NCI-H146 (cell line): ENCODE data around the gene SPATS1.
"Not testable (repeated sequence)": the region's sequence is repeated elsewhere in the genome, so short reads cannot be mapped to it uniquely, and the experiment has no call there.

Source experiments
- DNase-seq: peaks from one replicate; lab custom pipeline; 2025; lab: John Stamatoyannopoulos, UW

The SPATS1 gene

DNA sequence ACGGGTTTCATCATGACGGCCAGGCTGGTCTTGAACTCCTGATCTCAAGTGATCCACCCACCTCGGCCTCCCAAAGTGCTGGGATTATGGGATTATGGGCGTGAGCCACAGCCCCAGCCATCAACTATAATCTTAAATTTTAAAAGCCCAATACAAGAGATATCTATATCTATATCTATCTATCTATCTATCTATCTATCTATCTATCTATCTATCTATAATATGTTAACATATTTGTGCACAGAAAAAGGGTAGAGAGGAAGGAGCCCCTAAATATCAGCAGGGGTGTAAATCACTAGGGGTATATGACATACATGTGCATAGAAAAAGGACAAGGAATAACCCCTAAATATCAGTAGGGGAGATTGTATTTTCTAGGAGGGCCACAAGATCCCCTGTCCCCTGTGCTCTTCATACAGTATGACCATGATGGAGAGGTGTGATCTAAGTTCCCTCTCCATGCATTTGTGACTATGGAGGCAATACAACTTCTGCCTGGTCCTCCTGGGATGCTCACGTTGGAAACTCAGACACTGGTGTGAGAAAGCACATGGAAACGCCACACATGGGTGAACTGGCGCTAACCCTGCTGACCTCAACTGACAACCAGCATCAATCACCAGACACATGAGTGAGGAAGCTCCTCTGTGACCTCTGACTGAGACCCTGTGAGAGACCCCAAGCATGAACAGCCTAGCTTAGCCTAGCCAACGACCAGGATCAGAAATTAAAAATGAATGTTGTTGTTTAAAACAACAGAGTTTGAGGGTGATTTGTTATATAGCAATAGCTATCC is 1.2 kb upstream of the SPATS1 start:
- DNase-seq: no peak

DNA sequence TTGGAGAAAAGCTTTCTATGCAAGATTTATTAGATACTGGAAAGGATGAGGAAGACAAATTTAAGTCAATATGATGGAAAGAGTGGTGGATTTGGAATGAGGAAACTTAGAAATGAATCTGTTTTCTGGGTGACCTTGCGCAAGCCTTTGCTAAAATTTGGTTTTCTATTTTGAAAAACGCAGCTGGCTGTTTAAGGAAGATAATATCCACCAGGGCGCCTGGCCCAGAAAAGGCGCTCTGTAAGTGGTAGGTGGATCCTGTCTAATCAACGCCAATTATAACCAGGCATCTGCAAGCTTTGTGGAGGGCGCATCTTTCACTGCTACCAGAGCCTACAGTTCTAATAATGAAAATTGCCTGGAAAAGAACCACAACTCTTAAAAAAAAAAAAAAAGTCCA is 398 bp upstream of the SPATS1 start:
- DNase-seq: peak; percentile 72

DNA sequence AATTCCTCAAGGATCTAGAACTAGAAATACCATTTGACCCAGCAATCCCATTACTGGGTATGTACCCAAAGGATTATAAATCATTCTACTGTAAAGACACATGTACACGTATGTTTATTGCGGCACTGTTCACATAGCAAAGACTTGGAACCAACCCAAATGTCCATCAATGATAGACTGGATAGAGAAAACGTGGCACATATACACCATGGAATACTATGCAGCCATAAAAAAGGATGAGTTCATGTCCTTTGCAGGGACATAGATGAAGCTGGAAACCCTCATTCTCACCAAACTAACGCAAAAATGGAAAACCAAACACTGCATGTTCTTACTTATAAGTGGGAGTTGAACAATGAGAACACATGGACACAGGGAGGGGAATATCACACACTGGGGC is 4.4 kb downstream of the SPATS1 start:
- not testable (repeated sequence) for DNase-seq

DNA sequence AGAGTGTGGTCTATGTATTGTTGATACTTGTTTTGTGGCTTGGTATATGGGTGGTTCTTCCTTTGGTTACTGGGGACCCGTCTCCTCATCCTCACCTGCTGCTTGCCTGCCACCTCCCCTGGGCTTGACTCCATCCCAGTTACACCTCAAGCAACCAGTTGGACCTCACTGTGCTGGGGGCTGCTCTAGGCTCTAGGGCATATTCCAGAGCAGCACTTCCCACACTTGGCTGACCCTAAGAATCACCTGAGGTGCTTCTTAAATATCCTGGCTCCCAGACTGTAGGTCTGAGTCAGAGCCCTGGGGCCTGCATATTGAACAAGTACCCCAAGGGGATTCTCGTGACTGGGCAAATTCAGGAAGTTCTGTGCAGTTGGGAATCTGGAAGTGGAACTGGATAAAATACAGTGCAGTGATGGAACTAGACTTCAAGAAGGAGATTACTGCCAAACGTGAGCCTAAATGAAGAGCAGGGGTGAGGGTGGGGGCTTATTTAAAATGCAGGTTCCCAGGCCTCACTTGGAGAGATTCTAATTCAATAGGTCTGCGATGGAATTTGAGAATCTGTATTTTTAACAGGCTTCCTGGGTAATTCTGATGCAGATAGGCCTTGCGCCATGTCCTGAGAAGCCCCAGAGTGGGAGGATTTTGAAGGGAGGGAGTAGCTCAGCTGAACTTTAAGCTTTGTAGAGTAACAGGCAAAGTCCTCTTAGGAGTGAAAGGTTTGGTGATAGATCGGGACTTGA is 7.6 kb downstream of the SPATS1 start:
- no peak for DNase-seq

DNA sequence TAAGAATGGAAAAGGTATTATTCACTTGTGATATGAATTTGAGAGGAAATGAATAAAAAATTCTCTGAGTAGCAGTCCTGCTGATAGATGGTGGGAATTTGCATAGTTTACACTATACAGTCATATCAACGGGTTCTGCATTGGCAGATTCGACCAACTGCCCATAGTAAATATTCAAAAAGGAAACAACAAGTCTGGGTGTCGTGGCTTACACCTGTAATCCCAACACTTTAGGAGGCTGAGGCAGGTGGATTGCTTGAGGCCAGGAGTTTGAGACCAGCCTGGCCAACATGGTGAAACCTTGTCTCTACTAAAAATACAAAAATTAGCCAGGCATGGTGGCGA is 8.2 kb downstream of the SPATS1 start:
- DNase-seq: not testable (repeated sequence)

DNA sequence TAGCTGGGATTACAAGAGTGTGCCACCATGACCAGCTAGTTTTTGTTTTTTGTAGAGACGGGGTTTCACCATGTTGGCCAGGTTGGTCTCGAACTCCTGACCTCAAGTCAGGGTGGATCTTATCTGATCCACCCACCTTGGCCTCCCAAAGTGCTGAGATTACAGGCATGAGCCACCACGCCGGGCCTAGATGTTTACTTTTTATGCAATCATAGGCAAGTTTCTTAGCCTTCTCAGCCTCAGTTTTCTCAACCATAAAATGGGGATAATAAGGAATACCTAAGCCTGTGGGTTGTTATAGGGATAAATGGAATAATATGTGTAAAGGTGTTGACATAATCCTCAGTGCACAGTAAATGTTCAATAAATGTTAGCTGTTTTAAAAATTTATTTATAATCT is 9.8 kb downstream of the SPATS1 start:
- DNase-seq: no peak

DNA sequence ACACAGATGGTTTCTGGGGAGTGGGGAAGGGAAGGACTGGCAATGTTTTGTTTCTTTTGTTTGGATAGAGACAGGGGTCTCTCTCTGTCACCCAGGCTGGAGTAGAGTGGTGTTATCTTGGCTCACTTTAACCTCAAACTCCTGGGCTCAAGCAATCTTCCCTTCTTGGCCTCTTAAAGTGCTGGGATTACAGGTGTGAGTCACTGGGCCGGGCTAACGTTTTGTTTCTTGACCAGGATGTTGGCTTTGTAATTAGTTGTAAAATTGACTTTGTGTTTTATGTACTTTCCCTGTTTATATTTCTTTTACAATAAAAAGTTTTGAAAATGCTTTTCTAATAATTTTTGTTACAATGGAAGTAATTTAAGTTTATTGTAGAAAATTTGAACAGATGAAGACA is 10.9 kb downstream of the SPATS1 start:
- no peak for DNase-seq

DNA sequence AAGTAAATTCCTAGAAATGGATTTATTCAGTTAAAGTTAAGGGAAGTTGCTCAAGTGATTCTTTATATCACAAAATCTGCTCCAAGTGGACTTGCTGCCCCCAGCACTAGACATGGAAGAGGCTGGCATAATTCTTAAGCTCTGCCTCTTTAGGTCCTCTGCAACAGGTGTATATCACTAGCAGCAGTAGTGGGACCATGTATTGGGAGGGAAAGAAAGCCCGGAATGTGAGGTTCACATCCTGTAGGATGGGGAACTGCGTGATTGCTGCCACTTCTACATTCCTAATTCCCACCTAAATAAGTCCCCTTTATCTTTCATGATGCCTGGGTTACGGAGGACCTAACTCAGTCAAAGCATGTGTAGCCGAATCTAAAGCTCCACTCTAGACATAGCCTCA is 13.2 kb downstream of the SPATS1 start:
- no peak for DNase-seq

DNA sequence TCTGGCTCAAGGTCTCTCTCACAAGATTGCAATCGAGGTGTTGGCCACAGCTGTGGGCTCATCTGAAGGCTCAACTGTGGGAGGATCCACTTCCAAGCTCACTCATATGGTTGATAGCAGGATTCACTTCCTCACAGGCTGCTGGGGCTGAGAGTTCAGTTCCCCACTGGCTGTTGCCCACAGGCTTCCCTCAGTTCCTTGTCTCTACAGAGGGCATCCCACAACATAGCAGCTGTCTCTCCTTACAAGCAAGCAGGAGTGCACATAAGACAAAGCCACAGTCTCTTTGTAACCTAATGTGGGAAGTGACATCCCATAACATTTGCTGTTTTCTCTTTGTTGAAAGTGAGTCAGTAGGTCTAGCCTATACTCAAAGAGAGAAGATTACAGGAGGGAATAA is 14.0 kb downstream of the SPATS1 start:
- no peak for DNase-seq

DNA sequence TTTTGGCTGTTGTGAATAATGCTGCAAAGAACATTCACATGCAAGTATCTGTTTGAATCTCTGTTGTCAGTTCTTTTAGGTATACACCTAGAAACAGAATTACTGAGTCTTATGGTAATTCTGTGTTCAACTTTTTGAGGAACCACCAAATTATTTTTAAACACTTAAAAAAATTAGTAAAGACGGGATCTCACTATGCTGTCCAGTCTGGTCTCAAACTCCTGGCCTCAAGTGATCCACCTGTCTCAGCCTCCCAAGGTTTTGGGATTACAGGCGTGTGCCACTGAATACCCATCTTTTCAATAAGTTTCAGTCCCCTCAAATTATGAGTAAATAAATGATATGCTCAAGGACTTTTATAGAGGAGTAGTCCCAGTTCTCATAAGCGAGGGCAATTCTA is 17.5 kb downstream of the SPATS1 start:
- DNase-seq: no peak

DNA sequence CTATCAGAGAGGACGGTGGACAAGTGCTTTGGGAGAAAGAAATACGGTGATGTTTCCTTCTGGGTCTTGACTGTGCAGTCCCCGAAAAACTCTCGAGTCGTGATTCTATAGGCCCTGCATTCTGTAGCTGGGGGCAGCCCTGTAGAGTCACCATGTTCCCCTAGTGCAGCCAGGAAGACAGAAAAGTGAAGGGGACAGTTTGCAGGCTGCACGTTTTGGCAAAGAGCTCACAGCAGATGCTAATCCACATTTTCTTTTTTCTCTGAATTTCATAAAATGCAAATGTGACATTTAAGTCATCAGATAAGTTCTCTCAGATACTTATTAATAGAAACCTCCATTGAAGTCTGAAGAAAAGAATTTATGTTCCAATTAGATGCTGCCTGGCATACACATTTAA is 19.5 kb downstream of the SPATS1 start:
- no peak for DNase-seq

DNA sequence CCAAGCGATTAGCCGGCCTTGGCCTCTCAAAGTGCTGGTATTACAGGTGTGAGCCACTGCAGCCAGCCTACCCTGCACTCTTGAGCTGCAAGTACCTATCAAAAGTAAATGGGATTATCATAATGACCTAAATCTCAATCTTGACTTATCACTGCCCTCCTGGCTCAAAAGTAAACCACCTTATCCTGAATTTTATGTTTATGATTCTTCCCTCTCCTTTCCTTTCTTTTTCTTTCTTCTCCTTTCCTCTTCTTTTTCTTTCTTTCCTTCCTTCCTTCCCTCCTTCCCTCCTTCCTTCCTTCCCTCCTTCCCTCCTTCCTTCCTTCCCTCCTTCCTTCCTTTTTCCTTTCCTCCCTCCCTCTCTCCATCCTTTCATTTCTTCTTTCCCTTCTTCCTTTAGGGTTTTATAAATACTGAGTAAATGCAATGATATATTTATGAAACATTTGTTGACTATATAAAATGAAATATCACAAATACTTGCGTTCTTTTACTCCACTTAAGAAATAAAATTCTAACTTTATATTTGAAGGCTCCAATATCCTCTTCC is 21.0 kb downstream of the SPATS1 start:
- no peak for DNase-seq

DNA sequence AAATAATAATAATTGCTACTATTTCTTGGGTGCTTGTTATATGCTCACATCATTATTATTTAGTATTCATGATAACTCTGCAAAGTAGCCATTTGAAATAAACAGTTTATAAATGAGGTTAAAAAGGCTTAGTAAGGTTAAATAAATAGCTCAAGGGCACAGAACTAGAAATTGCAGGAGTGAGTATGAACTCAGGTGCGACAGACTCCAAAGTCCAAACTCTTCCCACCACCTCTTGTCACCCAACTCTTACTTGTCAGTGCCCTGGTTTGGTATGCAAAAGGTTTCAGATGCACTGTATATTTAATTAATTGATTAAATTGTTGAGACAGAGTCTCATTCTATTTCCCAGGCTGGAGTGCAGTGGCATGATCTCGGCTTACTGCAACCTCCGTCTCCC is 24.3 kb downstream of the SPATS1 start:
- no peak for DNase-seq

DNA sequence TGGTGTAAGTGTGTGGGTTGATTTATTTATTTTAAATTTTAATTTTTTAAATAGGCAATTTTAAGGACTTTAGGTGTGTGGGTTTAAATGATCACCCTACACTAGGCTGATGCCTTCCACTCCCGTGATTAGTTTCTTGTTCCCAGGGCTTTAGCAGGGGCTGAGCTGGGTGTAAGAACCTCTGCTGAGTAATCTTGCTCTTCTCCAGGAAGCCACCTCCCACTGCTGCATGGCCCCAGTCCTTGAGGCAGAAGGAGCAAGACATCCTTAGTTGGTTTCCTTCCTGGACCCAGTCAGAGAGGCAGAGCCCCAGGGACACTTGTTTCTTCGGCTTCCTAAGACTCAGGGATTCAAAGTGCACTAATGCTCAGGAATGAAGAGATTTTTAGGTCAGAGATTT is 25.2 kb downstream of the SPATS1 start:
- no peak for DNase-seq

DNA sequence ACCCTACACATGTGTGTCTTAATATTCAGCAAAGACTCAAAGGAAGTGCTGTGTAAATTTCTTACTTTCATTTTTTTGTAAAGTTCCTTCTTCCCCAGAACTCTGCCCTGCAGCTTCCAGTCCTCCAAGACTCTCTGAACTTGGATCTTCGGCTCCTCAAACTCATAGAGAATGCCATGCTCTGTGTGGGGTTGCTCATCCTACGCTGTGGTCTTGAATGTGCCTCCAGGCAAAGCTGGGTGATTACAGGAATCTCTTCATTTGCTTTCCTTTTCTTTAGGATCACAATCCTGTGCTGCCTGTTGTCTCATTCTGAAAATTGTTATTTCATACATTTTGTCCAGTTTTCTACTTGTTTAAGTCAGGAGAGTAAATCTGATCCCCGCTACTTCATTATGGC is 30.6 kb downstream of the SPATS1 start:
- DNase-seq: no peak

DNA sequence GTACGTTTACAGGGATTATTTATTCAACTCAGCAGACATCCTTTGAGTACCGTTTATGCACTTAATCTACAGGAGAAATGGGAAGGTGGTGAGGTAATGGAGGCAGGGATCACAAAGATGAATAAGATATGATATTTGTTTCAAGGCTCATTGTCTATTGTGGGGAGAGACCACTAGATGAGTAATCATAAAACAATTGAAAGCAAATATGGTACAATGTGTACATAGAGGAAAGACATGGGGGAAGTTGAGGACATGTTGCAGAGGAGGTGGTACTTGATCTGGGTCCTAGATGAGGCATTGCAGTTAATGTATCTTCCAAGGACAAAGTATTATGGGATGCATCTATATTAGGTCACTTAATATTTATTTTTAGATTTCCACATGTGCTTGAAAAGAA is 31.3 kb downstream of the SPATS1 start:
- DNase-seq: peak; percentile 19

DNA sequence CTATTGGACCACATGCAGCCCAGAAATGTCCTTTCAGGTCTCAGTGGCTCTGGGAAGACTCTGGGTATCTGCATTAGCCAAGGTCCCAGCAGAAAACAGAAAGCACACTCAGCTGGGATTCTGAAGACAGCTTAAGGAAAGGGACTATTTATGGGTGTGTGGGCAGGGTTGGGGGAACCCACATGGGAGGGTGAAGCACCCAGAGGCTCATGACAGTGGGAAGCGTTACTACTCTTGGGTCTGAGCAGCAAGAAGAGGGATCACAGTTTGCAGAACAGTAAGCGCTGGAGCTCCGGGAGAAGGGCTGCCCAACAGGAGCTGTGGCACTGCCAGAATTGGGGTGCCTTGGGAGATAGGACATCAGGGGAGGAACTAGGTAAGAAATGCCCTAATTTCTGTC is 32.6 kb downstream of the SPATS1 start:
- DNase-seq: no peak

DNA sequence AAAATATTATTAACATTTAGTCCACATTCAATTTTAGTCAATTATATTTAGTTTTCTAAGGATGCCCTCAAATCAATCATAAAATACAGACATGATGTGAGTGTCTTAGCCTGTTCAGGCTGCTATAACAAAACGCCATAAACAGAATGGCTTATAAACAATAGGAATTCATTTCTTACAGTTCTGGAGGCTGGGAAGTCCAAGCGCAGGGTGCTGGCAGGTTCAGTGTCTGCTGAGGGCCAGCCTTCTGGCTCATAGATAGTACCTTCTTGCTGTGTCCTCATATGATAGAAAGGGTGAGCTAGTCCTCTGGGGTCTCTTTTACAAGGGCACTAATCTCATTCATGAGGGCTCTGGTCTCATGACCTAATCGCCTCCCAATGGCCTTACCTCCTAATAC is 35.0 kb downstream of the SPATS1 start:
- DNase-seq: no peak

DNA sequence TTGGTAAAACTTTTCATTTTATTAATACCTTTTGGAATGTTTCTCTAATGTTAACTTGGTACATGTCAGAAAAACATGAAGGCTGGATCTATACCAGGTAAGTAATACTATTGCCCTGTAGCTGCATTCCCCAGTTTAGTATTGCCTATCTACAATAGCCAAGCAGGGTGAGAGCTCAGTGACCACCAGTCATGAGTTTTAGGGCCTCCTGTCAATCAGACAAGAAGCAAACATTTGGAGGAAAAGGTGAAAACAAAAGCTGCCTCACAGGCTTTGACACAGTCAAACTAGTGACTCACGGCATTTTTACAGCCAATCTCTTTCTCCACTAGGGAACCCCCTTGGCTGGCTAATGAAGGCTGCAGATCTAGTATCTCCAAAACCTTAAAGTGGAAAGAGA is 35.5 kb downstream of the SPATS1 start:
- DNase-seq: no peak

DNA sequence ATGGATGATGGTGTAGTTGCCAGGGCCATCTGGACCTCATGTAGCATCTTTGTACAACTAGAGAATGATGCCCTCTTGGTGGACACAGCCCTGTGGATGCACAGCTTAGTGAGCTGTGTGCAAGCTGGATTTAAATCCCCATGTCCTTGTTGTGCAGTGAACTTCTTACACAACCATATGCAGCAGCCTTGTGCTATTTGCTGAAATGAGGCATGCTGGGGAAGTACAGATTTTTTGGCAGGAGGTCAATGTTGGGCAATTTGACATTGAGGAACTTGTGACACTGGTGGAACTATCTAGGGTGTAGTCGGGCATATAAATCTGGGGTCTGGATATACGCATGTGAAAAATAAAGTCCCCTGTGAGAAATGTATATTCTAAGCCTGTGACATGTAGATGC is 39.3 kb downstream of the SPATS1 start:
- DNase-seq: no peak

DNA sequence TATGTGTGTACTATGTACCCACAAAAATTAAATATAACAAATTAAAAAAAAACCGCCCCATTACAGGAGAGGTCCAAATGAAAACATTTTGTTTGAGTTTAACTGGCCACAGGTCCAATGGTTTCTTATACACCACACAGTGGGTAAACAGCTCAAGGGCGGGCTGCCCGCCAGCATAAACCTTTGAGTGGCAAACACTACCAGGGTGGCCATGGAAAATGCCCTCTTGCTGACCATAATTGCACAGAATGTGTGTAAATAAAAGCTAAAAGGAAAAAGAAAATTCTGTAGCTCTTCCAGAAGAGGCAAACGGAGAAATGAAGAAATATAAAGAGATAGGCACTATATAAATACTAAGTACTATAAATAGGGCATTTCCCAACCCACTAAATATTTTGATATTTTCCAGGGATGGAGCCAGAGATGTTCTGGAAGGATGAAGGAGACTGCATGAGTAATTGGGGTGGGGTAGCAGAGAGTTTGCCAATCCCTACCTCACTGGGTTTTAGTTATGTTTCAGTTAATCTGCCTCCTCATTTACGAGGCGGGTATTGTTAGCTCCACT is 44.0 kb downstream of the SPATS1 start:
- DNase-seq: peak; percentile 30

DNA sequence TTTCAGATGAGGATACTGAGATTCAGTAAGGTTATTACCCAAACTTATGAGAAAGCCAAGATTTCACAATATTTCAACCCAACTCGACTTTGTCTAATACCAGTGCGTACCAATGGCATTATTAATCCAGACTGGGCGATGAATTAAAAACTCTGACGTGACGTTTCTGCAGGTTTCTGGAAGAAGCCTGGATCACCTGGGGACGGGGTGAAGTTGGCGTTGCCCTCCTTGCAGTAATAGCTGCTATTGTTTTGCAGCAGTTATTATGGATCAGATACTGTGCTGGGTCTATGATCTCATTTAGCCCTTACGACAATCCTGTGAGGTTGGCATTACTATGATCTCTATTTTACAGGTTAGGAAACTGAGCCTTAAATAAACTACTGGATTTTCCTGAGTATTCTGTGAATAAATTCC is 44.5 kb downstream of the SPATS1 start:
- DNase-seq: peak; percentile 80
